GM21825 (cell line): ENCODE data around the gene C12orf57.
A peak's percentile ranks its signal among the peaks of the same experiment; 100 is the strongest.
"Not testable (repeated sequence)": the region's sequence is repeated elsewhere in the genome, so short reads cannot be mapped to it uniquely, and the experiment has no call there.

ENCODE experiments used
- ATAC-seq: cut with Tn5 transposase; IDR thresholded peaks from one replicate; pipeline ENCODE4 v1.9.1; 2021; ENCODE audit warnings: mild to moderate bottlenecking, moderate library complexity; ENCODE audit not compliant: unreplicated experiment

C12orf57 gene, protein sequence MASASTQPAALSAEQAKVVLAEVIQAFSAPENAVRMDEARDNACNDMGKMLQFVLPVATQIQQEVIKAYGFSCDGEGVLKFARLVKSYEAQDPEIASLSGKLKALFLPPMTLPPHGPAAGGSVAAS

DNA sequence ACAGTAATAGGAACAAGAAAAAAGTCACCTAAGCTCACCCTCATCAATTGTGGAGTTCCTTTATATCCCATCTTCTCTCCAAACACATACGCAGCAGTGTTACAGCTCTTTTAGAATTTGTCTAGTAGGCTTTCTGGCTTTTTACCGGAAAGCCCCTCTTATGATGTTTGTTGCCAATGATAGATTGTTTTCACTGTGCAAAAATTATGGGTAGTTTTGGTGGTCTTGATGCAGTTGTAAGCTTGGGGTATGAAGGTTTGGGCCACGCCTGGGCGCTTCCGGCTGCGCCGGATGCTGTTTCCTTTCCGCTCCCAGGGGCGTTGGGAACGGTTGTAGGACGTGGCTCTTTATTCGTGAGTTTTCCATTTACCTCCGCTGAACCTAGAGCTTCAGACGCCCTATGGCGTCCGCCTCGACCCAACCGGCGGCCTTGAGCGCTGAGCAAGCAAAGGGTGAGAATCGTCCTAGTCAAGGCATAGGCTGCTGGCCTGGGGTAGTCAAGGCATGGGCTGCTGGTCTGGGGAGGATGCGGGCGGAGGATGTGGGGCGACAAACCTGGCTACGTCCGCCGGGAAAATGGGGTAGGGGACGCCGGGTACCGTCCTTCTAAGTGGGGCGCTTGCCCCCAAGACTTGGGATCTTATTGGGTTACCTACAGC lies at the start of gene C12orf57, which contains the start of gene RNU7-1:
Gene C12orf57, plus strand, starts transcription at position 301 of the 659 bp plus-strand sequence. Its CDS starts 100 bp downstream, at position 401.
Gene RNU7-1, plus strand, starts transcription at position 95 of the 659 bp plus-strand sequence.
- ATAC-seq, result peak; percentile 28

DNA sequence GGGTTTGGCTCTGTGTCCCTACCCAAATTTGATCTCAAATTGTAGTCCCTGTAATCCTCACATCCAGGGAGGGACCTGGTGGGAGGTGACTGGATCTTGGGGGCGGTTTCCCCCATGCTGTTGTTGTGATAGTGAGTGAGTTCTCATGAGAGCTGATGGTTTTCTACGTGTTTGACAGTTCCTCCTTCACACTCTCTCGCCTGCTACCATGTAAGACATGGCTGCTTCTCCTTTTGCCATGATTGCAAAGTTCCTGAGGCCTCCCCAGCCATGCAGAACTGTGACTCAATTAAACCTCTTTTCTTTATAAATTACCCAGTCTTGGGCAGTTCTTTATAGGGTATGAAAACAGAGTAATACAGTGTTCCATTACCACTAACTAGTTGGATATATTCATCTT lies 49.5 kb upstream of the C12orf57 start:
- no peak for ATAC-seq

DNA sequence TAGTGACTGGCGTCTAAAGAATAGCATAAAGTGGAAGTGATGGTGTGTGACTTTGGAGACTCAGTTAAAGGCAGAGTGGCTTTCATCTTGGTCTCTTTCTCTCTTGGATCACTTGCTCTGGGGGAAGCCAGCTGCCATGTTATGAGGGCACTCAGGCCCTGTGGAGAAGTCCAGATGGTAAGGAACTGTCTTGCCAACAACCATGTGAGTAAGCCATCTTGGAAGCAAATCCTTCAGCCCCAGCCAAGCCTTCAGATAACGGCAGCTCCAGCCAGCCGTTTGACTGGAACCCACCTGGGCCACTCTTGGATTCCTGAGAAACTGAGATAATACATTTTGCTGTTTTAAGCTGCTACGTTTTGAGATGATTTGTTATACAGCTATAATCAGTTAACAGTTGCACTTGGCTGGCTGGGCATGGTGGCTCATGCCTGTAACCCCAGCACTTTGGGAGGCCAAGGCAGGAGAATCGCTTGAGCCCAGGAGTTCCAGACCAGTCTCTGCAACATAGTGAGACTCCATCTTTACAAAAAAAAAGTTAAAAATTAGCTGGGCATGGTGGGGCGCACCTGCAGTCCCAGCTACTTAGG lies 46.9 kb upstream of the C12orf57 start:
- no peak for ATAC-seq

DNA sequence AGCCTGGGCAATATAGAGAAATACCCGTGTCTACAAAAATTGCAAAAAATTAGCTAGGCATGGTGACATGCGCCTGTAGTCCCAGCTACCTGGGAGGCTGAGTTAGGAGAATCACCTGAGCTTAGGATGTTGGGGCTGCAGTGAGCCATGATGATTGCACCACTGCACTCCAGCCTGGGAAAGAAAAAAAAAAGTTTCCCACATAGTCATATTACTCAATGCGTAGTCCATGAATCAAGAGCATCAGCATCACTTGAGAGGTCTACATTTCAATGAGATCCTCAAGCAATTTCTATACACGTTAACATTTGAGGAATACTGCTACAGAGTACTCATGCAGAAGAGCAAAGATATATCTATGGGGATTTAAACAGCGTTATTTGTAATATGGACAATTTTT lies 44.4 kb upstream of the C12orf57 start:
- no peak for ATAC-seq

DNA sequence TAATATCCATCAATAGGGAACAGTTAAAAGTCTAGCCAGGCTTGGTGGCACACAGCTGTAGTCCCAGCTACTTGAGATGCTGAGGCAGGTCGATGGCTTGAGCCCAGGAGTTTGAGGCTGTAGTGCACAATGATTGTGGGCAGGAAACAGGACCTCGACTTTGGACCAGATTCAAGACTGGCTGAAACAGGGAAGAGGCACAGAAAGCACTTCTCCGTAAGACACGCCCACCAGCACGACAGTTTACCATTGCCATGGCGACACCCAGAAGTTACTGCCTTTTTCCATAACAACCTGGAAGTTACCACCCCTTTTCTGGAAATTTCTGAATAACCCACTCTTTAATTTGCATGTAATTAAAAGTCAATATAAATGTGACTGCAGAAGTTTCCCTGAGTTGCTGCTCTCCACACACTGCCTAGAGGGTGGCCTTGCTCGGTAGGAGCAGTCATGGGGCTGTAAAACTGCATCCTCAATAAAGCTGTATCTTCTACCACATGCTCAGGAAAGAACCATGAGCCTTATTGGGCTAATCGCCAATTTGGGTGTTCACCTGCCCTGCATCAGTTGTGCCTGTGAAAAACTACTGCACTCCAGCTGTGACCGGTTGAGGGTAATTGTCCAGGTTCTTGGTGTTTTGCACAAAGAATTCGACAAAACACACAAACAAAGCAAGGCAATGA lies 43.8 kb upstream of the C12orf57 start:
- no peak for ATAC-seq

DNA sequence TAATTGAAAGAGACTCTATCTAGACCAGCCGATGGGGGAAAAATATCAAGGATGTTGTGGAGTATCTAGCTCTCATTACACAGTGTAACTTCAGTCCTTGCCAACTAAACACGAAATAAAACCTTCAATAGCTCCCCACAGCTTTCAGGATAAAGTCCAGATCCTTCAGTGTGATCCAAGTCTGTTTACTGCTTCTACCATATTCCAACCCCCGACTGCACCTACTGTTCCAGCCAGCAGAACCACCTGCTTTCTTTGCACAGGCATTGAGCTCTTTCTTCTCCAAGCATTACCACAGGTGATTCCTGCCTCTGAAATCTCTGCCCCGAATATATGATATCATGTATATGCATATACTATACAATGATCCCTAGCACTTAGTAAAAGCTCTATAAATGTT lies 41.4 kb upstream of the C12orf57 start:
- no peak for ATAC-seq

DNA sequence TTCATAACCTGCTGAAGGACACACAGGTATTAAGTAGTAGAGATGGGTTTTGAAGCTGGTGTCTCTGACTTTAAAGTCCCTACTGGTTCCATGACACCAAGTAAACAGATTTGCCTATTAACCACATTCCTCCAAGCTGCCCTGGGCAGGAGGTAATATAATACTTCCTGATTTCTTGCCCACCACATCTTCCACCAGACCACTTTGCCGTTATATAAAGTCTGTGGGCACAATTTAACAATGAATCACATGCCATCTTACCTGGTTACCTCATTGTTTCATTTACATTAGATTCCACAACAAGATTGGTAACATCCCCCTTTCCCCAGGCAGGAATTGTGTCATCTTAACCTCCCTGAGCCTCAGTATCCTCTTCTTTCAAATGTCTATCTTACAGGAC lies 40.1 kb upstream of the C12orf57 start:
- no peak for ATAC-seq

DNA sequence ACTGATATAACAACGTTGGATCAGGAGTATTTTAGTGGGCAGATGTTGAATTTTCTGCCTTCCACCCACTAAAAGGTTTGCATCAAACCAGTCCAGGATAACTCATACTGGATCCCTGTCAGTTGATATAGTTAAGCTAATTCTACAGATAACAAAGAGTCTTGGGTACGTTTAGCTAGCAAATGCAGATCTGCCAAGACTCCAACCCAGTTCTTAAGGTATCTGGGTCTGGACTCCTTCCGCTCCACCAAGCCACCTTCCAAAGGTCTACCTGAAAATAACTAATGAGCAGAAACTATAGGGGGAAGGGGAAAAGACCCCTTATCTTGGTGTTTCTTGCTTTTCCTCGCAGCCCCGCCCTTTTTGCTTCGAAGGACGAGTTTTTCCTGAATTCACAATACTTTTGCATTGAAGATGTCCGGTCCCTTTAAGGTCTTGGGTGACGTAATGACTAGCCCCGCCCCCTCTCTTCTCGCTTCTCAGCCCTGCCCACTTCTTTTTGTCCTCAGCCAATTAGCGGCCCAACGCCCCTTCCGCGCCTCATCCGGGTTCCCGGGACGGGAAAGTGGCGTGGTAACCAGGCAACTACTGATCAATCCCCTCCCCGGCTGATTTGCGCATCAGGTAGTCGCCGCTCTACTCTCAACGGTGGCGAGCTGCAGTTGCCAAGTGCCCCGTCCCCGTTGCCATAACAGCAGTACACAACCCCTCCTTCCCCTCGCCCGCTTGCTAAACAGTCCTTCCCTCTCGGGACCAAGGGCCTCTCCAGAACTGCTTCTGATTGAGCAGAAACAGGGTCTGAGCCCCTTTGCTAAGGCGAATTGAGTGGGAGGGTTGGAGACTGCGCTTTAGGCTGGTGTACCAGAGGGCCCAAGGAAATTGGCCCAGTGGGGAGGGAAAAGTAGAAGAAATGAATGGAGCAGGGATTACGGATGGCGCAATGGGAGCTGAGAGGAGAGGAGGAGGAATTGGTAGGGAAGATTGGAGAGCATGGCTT lies 39.2 kb upstream of the C12orf57 start, which contains the start of gene LRRC23:
Gene LRRC23, plus strand, starts transcription at position 543 of the 997 bp plus-strand sequence. CDS start 812 bp downstream, outside the sequence.
- peak; percentile 90 for ATAC-seq

DNA sequence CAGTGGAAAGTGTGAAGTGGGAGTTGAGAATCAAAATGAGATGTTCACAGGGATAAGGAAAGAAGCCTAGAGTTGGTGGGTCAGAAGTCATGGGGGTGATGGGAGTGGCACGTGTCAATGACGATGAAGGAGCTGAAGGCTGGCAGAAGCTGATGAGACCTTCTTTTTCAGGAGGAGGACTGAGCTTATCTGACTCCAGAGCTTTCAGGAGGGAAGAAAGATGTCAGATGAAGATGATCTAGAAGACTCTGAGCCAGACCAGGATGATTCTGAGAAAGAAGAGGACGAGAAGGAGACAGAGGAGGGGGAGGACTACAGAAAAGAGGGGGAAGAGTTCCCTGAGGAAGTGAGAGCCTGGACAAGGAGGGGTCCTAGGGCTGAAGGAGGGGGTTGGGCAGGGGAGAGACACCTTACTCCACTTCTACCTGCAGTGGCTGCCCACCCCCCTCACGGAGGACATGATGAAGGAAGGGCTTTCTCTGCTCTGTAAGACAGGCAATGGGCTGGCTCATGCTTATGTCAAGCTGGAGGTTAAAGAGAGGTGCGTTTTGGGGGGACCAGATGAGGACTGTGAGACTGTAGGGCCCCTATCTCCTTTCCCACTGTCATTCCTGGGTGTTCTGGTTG lies 38.3 kb upstream of the C12orf57 start:
- ATAC-seq, result no peak

DNA sequence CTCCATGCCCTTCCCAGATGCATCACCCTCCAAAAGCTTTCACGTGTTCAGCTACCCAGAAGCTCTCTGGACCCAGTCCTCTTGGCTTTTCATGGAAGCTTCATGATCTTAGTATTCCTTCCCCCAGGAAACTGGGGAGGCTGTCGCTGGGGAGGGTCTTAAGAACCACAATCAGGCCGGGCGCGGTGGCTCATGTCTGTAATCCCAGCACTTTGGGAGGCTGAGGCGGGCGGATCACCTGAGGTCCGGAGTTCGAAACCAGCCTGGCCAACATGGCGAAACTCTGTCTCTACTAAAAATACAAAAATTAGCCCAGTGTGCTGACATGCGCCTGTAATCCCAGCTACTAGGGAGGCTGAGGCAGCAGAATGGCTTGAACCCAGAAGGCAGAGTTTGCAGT lies 35.7 kb upstream of the C12orf57 start:
- not testable (repeated sequence) for ATAC-seq

DNA sequence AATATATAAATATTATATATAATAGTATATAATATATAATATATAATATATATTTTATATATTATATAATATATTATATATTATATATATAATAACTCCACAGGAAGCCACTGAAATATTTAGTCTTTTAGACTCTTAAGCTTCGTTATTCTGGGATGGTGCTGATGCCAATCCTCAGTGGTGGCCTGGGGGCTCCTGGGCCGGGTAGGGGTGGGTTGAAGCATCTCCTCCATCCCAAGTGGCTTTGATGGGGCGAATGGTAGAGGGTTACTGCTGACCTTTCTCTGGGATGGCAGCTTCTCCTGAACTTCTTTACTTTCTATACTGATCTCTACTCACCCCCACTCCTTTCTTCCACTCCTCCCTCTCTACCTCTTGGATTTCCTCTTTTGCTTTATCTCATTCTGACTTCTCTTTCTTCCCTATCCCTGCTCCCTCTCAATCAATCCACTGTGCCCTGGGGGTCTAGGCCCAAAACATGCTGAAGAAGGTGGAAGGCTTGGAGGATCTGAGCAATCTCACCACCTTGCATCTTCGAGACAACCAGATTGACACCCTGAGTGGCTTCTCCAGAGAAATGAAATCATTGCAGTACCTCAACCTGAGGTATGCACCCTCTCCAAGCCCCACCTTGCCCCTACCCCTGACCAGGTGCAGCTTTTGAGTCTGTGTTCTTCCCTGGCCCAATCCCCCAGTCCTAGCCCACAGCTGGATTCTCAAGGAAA lies 34.2 kb upstream of the C12orf57 start:
- ATAC-seq, result no peak

DNA sequence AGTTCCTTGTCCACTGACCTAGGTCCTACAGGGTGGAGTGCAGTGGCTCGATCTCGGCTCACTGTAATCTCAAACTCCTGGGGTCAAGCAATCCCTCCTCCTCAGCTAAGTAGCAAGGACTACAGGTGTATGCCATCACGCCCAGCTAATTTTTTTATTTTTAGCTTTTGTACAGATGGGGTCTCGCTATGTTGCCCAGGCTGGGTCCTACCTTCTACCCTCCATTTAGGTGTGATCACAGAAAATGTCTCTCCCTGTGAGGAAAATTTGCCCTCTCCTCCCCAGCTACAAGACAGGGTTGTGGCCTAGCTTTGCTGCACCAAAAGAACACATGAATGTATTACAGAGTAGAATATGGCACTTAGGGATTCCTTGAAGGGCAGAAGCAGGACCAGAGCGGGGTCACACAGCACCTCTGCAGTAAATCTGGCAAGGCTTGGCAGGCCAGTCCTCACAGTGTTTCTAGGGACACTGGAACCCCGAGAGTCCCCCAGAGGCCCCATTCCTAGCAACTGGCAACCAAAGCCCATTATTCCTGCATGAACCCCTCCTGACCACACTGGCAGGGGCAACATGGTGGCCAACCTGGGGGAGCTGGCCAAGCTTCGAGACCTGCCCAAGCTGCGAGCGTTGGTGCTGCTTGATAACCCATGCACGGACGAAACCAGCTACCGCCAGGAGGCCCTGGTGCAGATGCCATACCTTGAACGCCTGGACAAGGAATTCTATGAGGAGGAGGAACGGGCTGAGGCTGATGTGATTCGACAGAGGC lies 31.5 kb upstream of the C12orf57 start:
- ATAC-seq, result no peak

DNA sequence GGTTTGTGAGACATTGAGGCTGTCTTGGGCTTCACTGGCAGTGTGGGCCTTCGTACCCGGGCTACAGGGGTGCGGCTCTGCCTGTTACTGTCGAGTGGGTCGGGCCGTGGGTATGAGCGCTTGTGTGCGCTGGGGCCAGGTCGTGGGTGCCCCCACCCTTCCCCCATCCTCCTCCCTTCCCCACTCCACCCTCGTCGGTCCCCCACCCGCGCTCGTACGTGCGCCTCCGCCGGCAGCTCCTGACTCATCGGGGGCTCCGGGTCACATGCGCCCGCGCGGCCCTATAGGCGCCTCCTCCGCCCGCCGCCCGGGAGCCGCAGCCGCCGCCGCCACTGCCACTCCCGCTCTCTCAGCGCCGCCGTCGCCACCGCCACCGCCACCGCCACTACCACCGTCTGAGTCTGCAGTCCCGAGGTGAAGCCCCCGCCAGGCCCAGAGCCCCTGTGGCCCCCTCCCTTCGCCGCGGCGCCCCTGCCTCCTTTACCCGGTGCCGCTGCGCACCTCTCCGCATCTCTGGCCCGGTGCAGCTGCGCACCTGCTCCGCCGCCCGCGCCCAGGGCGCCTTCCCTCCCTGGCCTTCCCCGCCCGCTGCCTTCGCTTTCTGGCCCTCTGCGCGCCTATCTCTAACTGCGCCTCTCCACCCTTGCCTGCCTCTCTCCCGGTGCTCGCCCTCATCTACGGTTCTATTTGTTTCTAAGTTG lies 29.4 kb upstream of the C12orf57 start, which contains the start of gene ENO2:
Gene ENO2, plus strand, starts transcription at position 335 of the 701 bp plus-strand sequence. CDS start 1,253 bp downstream, outside the sequence.
- peak; percentile 73 for ATAC-seq

DNA sequence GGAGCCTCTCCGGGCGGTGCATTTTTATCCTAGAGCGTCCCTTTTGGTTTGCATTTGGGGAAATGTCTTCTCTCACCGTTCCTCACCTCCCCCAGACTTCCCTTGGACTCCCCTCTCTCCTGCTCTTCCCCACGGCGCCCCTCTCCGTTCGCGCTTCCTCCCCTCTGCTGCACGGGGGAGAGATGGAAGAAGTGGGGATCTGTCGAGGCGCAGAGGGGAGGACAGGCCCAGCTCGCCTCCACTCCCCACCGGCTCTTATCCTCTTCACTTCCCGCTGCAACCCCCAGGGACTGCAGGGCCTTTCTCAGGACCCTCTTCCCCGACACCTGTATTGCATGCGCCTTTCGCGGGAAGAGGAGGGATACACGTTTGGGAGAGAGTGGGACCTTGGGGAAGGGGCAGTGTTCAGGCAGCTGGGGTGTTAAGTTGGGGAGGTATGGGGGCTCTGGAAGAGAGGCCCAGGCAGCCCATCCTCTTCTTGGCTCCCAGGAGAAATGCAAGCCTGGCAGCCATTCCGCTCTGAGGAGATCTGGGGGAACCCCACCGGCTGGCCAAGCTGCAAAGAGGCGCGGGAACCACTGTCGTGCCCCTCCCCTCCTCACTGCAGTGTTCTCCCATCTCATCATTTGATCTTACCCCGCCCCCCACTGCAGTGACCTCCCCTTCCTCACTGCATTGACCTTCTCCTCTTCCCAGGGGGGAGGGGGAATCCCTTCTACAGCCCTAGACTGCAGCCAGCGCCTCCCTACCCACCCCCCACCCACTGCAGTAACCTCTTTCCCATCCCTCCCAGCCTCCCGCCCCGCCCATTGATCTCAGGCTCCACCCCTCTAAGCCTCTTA lies 28.7 kb upstream of the C12orf57 start:
- no peak for ATAC-seq

DNA sequence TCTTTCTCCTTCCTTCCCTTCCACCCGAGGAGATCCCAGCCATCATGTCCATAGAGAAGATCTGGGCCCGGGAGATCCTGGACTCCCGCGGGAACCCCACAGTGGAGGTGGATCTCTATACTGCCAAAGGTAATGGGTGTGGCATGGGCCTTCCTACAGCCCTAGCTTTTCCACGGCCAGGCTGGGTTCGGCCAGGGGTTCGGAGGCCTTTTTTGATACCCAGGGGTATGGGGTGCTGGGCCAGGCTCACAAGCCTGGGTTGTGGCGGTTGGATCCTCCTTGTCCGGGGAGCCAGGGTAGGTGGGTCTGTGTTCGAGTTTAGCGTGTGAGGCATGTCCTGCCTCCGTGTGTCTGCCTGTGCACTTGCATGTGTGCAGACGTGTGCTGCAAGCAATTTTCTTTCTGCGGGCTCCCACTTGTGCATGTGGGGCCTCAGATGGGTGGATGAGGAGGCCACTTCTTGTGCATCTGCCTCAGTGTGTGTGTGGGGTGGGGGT lies 28.0 kb upstream of the C12orf57 start:
- ATAC-seq, result no peak

DNA sequence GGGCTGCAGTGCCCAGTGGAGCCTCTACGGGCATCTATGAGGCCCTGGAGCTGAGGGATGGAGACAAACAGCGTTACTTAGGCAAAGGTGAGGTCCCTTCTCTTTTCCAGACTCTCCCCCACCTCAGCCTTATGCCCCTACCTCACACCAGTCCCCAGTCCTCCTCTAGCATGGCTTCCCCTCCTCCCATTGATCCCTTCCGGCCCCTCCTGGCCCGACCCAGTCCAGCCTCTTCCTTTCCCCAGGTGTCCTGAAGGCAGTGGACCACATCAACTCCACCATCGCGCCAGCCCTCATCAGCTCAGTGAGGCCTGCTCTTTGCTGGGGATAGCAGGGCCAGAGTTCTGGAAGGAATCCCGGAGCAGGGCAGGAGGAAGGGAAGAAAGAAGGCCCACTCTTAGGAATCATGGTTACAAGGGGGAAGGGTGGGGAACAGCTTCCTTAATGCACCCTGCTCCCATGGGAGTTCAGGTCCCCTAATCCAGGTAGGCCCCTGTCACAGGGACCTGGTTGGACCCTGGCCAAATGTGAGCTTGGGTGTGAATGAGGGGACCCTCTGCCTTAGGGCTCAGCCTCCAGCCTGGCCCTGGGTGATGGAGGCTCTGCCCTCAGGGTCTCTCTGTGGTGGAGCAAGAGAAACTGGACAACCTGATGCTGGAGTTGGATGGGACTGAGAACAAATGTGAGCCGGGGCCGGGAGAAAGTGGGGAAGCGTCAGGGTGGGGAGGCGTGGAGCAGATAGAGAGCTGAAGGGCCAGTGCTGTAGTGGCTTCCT lies 27.2 kb upstream of the C12orf57 start:
- ATAC-seq, result no peak
